ENCODE data around the gene RELL2.

The RELL2 gene

GRCh38 chr5:141649972-141650371 lies 13.2 kb downstream of the RELL2 start:
- FAIRE-seq = no peak

- no peak for FAIRE-seq
Measured at GRCh38 chr5:141650851-141651727, 14.3 kb downstream of the RELL2 start, which contains the start of gene FCHSD1. FCHSD1 (minus strand) TSS chr5:141651418; CDS start chr5:141651368, 50 bp downstream.

- no peak for FAIRE-seq
Measured at GRCh38 chr5:141651728-141652105, 14.9 kb downstream of the RELL2 start.

GRCh38 chr5:141654298-141654697 lies 17.5 kb downstream of the RELL2 start:
- no peak for FAIRE-seq

- FAIRE-seq = no peak
Measured at GRCh38 chr5:141655020-141655419, 18.2 kb downstream of the RELL2 start.

GRCh38 chr5:141656396-141656795 lies 19.6 kb downstream of the RELL2 start:
- no peak for FAIRE-seq

GRCh38 chr5:141657404-141657803 lies 20.6 kb downstream of the RELL2 start:
- no peak for FAIRE-seq

GRCh38 chr5:141657937-141658545 lies 21.2 kb downstream of the RELL2 start:
- FAIRE-seq = no peak

- no peak for FAIRE-seq
Measured at GRCh38 chr5:141662028-141662427, 25.2 kb downstream of the RELL2 start.

- no peak for FAIRE-seq
Measured at GRCh38 chr5:141663506-141663905, 26.7 kb downstream of the RELL2 start.

GRCh38 chr5:141664733-141665461 lies 28.1 kb downstream of the RELL2 start:
- FAIRE-seq = no peak

GRCh38 chr5:141665995-141666940 lies 29.5 kb downstream of the RELL2 start:
- no peak for FAIRE-seq

GRCh38 chr5:141668601-141669265 lies 31.9 kb downstream of the RELL2 start:
- no peak for FAIRE-seq

- no peak for FAIRE-seq
Measured at GRCh38 chr5:141669520-141669919, 32.7 kb downstream of the RELL2 start.

GRCh38 chr5:141672071-141672840 lies 35.5 kb downstream of the RELL2 start:
- no peak for FAIRE-seq

GRCh38 chr5:141672841-141673813 lies 36.3 kb downstream of the RELL2 start:
- FAIRE-seq = no peak

- no peak for FAIRE-seq
Measured at GRCh38 chr5:141674747-141675146, 38.0 kb downstream of the RELL2 start.

- FAIRE-seq = no peak
Measured at GRCh38 chr5:141675672-141676071, 38.9 kb downstream of the RELL2 start.

GRCh38 chr5:141677415-141677814 lies 40.6 kb downstream of the RELL2 start:
- FAIRE-seq = no peak

- FAIRE-seq = no peak
Measured at GRCh38 chr5:141680178-141680577, 43.4 kb downstream of the RELL2 start.
